K562 (cell line): Measurements from ENCODE around the gene SHE. TPM values are rescaled to one million over a fixed set of nuclear protein-coding genes. Genes with fewer than 3 reads are reported as not detected.

ENCODE experiments used
- ATAC-seq: fragments of 200-7000 bp; cut with Tn5 transposase; 3 replicates; pipeline ENCODE4 v1.9.1; 2020; ENCODE audit warnings: moderate library complexity
- BruUV-seq: library from RNA; stranded (reverse); fragments of 400-500 nt; replicated peaks from 2 replicates; lab custom pipeline; 2021; lab: Mats Ljungman, UMichigan
- CTCF ChIA-PET: fragments of 300-600 bp; formaldehyde crosslinking; extraction: SDS; loops from one replicate; lab custom pipeline; 2021; ENCODE audit warnings: low intra/inter-chr PET ratio; lab: Yijun Ruan, JAX
- POLR2A ChIA-PET: fragments of 300-600, 350-650 bp; sonication (Branson Sonifier 250); formaldehyde crosslinking; extraction: SDS; loops from one replicate; lab custom pipeline; 2021; ENCODE audit warnings: antibody characterized with exemption, inconsistent platforms; lab: Yijun Ruan, JAX
- DNase-seq, 4 experiments: peaks; one replicate each; pipeline versions ENCODE4 v3.0.0 to v3.0.0-alpha.2; 2011 to 2018; ENCODE audit warnings: low spot score in 3 of 4, mixed read lengths in 3 of 4; ENCODE audit errors: extremely low read depth in 1 of 4
- FAIRE-seq: peaks from 2 replicates; lab custom pipeline; 2011; peaks lifted over from hg19 to GRCh38; lab: Jason Lieb, UNC
- H2AFZ ChIP-seq: 2 replicates; pipeline ENCODE4 v1.6.0; 2011; ENCODE audit warnings: low read depth, low read length, control low read depth, inconsistent platforms
- H3K27ac ChIP-seq: fragments of 200-600 bp; 3 replicates; pipeline ENCODE4 v1.8.0; 2011; ENCODE audit warnings: low read depth, mild to moderate bottlenecking, control low read depth, inconsistent platforms, low read length, moderate library complexity, mixed read lengths; ENCODE audit errors: extremely low read depth
- H3K27me3 ChIP-seq, 2 experiments: fragments of 300-600 bp in 1 of 2; 2 replicates in 1 of 2; 3 replicates in 1 of 2; pipeline versions ENCODE4 v1.6.0 to v1.8.0; 2011; ENCODE audit warnings: inconsistent platforms in 2 of 2, low read length in 2 of 2, mild to moderate bottlenecking in 1 of 2, mixed read lengths in 1 of 2, moderate library complexity in 1 of 2; ENCODE audit not compliant: control insufficient read depth in 2 of 2, insufficient read depth in 2 of 2
- H3K36me3 ChIP-seq: fragments of 300-600 bp; 3 replicates; pipeline ENCODE4 v1.8.0; 2011; ENCODE audit warnings: mild to moderate bottlenecking, low read length, inconsistent platforms; ENCODE audit not compliant: control insufficient read depth, insufficient read depth
- H3K4me1 ChIP-seq, 2 experiments: fragments of 200-600 bp in 1 of 2; replicated peaks in 1 of 2; 2 replicates in 1 of 2; 3 replicates in 1 of 2; pipeline versions ENCODE4 v1.5.1 to v1.8.0; 2011; ENCODE audit warnings: inconsistent platforms in 2 of 2, low read length in 2 of 2, mild to moderate bottlenecking in 1 of 2, mixed read lengths in 1 of 2, moderate library complexity in 1 of 2; ENCODE audit not compliant: control insufficient read depth in 2 of 2, insufficient read depth in 2 of 2
- H3K4me2 ChIP-seq: 2 replicates; pipeline ENCODE4 v1.6.1; 2011; ENCODE audit warnings: low read length, control low read depth, inconsistent platforms, mixed read lengths; ENCODE audit not compliant: insufficient read depth
- H3K4me3 ChIP-seq: fragments of 200-600 bp; sonication (generic), shearing (Covaris generic); 2 replicates; pipeline ENCODE4 v1.5.1; 2016; ENCODE audit warnings: control low read depth, inconsistent platforms
- H3K79me2 ChIP-seq: fragments of 200-600 bp; 3 replicates; pipeline ENCODE4 v1.8.0; 2011; ENCODE audit warnings: low read length, inconsistent platforms; ENCODE audit not compliant: control insufficient read depth, insufficient read depth
- H3K9ac ChIP-seq, 2 experiments: 2 replicates each; pipeline versions ENCODE4 v1.6.0 to v1.6.1; 2011; ENCODE audit warnings: low read depth in 2 of 2, low read length in 2 of 2, control low read depth in 1 of 2, inconsistent platforms in 1 of 2, mild to moderate bottlenecking in 1 of 2, mixed read lengths in 1 of 2; ENCODE audit not compliant: insufficient read depth in 1 of 2
- H3K9me1 ChIP-seq: one replicate; pipeline ENCODE4 v1.6.0; 2011; ENCODE audit warnings: inconsistent platforms, mild to moderate bottlenecking, low read length, moderate library complexity; ENCODE audit not compliant: control insufficient read depth, insufficient read depth
- H3K9me3 ChIP-seq: replicated peaks from 2 replicates; pipeline ENCODE4 v1.5.1; 2011; ENCODE audit warnings: low read depth, low read length, inconsistent platforms; ENCODE audit not compliant: control insufficient read depth, insufficient read depth
- H4K20me1 ChIP-seq: replicated peaks from 2 replicates; pipeline ENCODE4 v1.6.1; 2011; ENCODE audit warnings: low read length, inconsistent platforms, mixed read lengths; ENCODE audit not compliant: control insufficient read depth, insufficient read depth
- ZBTB40 ChIP-seq, 2 experiments: fragments of 450-650 bp in 1 of 2; sonication (generic) in 1 of 2; formaldehyde crosslinking in 1 of 2; IDR thresholded peaks; 2 replicates each; pipeline versions ENCODE4 v1.7.1 to v1.9.0; 2016 to 2022; ENCODE audit warnings: inconsistent platforms in 1 of 2, mild to moderate bottlenecking in 1 of 2, missing genetic modification reagents in 1 of 2
- ZKSCAN3 ChIP-seq: fragments of 250-450 bp; sonication (Bioruptor Pico); IDR thresholded peaks from 2 replicates; pipeline ENCODE4 v1.4.0; 2020
- WGBS: fragments of 100-300 bp; shearing (Covaris generic); methylation state at CpG from one replicate; pipeline ENCODE4 v1.1.6; 2016; ENCODE audit warnings: low coverage, mixed read lengths; ENCODE audit not compliant: insufficient coverage; ENCODE audit errors: missing lambda C conversion rate; 5-methylcytosine and 5-hydroxymethylcytosine counted together
- in situ Hi-C: fragments of 300-500 bp; cut with MboI; formaldehyde crosslinking; loops from 4 replicates; pipeline ENCODE4 v1.15.0; 2018; ENCODE audit warnings: inconsistent platforms, mixed read lengths
- intact Hi-C: fragments of 100-400 bp; cut with micrococcal nuclease; formaldehyde crosslinking; loops from 2 replicates; pipeline ENCODE4 v1.14.2; 2022
- polyA plus RNA-seq, 8 experiments: library from polyadenylated mRNA; depleted of rRNA in 4 of 8; stranded (reverse) in 5 of 8; unstranded in 3 of 8; fragments of >200 nt; fragmentation: Nextera tagmentation in 2 of 8; fragmentation: Illumina TruSeq in 1 of 8; extraction: Ambion mirVana in 2 of 8; extraction: Trizol in 1 of 8; gene quantifications; 2 replicates each; pipeline versions ENCODE4 v1.2.1 to v1.2.3, GENCODE V29; 2011 to 2014; ENCODE audit warnings: inconsistent platforms in 1 of 8, missing spikeins in 1 of 8
- total RNA-seq, 7 experiments: library from RNA; depleted of rRNA in 6 of 7; stranded (reverse); fragments of >200 nt in 6 of 7; fragmentation: Illumina TruSeq in 2 of 7; extraction: Trizol in 2 of 7; gene quantifications; 2 replicates each; pipeline versions ENCODE4 v1.2.1 to v1.2.3, GENCODE V29; 2011 to 2021; ENCODE audit warnings: low replicate concordance in 1 of 7
- TF ChIP-seq, protein P1 (sequence below), 2 experiments: fragments of 200-800 bp in 1 of 2; sonication (Bioruptor generic) in 1 of 2; sonication (generic) in 1 of 2; formaldehyde crosslinking in 1 of 2; IDR thresholded peaks in 1 of 2; conservative IDR thresholded peaks in 1 of 2; 2 replicates each; pipeline versions ENCODE4 v1.5.0 to v1.6.1; 2016 to 2020; ENCODE audit warnings: missing compliant biosample characterization in 1 of 2, missing genetic modification characterization in 1 of 2, missing genetic modification reagents in 1 of 2

The SHE gene
- total and polyA plus RNA-seq, 9 of the 15 experiments (the other 6 are each of a cell fraction or from before 2014, with no cell fraction given), result 0.01 to 0.05 TPM; not detected in 7

- in situ Hi-C loops (no loop called here), intact Hi-C loops (no loop called here)
- H3K36me3 ChIP-seq, result no peaks in the 10 kb centered on the region
- H3K4me3 ChIP-seq, result no peak overlapping the region
- peaks cover 0 to 12% of the 10 kb centered on the region in 2 experiments; a peak in 1 of 5 replicates for H3K27me3 ChIP-seq
- TF ChIP-seq ZKSCAN3 (CRISPR knock-in tag) (no peak), ZBTB40 (IDR thresholded peaks at IDR 0.05) (peak; percentile 51; the same call in 1 of the 2 replicates), ZBTB40 (CRISPR knock-in tag; IDR thresholded peaks at IDR 0.05) (no peak)
- TF ChIP-seq, protein P1, sequence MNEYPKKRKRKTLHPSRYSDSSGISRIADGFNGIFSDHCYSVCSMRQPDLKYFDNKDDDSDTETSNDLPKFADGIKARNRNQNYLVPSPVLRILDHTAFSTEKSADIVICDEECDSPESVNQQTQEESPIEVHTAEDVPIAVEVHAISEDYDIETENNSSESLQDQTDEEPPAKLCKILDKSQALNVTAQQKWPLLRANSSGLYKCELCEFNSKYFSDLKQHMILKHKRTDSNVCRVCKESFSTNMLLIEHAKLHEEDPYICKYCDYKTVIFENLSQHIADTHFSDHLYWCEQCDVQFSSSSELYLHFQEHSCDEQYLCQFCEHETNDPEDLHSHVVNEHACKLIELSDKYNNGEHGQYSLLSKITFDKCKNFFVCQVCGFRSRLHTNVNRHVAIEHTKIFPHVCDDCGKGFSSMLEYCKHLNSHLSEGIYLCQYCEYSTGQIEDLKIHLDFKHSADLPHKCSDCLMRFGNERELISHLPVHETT (CRISPR knock-in tag; conservative IDR thresholded peaks at IDR 0.05 in 1 of 2, IDR thresholded peaks at IDR 0.05 in 1 of 2), result no peak
- no peak for DNase-seq
- no peak overlapping the region for H3K4me2 ChIP-seq
- H3K9me3 ChIP-seq, result no peaks in the 10 kb centered on the region; the same call in 1 of the 2 replicates
- no peak for FAIRE-seq
- H4K20me1 ChIP-seq, result no peaks in the 10 kb centered on the region
- no peak overlapping the region for H3K9ac ChIP-seq
- H3K79me2 ChIP-seq, result no peaks in the 10 kb centered on the region
- no peak overlapping the region for H2AFZ ChIP-seq
- H3K9me1 ChIP-seq, result no peaks in the 10 kb centered on the region
- CTCF ChIA-PET, result interaction anchor here (0.6 kb wide), 1 partner anchor 39 kb away, joined by 3 read pairs; no protein-coding TSS in a partner anchor
- 36% methylated on average over 5 of the region's 6 CpGs for WGBS
- BruUV-seq, result no TSS peak
- POLR2A ChIA-PET, result no interaction called here
- H3K4me1 ChIP-seq, result no peaks in the 10 kb centered on the region; a peak in 1 of 5 replicates
- no peak for ATAC-seq
- H3K27ac ChIP-seq, result no peak overlapping the region
Observed at GRCh38 chr1:154529308-154529707, 27.1 kb upstream of the SHE start.
